Limb (tissue), 2 donors: ENCODE measurements around the gene CLCN4.

Experiments used
- DNase-seq, 2 donors: peaks; one replicate each; pipeline ENCODE4 v3.0.0-alpha.2; 2016; ENCODE audit errors: extremely low spot score in 2 of 2

CLCN4 gene

DNA sequence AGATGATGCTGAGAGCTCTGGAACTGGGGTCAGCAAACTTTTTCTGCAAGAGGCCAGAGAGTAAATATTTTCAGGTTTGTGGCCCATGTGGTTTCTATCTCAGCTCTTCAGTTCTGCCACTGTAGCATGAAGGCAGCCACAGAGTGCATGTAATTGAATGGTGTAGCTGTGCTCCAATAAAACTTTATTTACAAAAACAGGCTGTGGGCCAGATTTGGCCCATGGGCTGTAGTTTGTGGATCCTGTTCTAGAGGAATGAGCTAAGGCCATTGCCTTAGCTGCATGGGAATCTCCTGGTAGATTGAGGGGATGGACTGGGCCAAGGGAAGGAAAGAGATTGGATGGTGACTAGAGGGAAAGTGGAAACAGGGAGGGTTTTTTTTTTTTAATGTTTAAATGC, 36.8 kb downstream of the CLCN4 start:
- DNase-seq, result no peak

DNA sequence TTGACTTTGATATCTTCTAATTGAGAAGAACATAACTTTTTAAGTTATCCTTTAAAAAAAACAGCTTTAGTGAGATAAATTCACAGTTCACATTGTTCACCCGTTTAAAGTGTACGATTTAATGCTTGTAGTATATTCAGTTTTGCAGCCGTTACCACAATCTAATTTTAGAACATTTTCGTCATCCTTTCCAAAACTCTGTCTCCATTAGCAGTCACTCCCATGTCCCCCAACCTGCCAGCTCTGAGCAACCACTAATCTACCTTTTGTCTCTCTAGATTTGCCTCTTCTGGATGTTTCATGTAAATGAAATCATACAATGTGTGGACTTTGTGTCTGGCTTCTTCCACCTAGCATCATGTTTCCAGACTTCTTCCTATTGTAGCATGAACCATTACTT, 38.6 kb downstream of the CLCN4 start:
- DNase-seq, result no peak

DNA sequence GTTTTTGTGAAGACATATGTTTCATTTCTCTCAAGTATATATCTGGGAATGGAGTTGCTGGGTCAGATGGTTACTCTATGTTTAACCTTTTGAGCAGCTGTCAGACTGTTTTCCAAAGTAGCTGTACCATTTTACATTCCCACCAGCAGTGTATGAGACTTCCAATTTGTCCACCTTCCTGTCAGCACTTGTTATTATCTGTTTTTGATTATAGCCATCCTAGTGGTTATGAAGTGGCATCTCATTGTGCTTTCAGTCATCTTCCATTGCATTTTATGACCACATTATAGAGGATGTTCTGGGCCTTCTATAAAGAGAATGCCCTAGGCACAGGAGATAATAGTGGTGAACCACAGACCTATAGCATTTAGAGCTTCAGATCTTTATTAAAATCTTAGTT, 39.2 kb downstream of the CLCN4 start:
- DNase-seq, result no peak

DNA sequence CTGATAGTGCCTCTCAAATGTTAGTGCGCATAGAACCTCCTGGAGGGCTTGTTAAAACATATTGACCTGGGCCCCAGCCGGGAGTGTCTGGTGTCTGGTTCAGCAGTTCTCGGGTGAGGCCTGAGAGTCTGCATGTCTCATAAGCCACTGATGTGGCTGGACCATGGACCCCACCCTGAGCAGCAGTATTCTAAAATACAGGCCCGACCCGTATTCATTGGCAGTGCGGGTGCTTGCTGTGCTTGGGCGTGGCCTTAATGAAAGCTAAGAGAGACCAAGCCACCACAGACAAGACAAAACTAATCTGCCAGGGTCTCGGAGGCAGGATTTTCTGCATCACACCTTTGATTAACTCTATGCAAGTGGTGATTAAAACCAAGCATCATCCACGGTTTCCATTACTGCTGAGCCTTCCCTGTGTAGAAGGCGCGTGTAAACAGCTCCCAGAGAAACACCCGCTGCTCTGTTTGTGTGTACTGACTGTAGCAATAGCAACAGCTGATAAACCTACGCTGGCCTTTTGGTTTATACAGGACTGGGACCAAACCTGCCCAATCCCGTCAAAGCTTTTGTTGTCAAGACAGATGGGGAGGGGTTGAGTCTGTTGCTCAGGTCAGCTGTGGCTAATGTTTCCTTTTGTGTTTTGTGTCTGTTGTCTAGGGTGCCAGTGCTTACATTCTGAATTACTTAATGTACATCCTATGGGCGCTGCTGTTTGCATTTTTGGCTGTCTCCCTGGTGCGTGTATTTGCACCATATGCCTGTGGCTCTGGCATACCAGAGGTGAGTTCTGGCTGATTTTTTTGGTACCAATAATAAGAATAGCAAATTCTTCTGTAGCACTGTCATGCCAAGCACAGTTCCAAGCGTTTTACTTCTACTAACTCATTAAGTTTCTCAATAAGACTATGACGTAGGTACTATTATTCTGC, 40.8 kb downstream of the CLCN4 start:
- no peak for DNase-seq

DNA sequence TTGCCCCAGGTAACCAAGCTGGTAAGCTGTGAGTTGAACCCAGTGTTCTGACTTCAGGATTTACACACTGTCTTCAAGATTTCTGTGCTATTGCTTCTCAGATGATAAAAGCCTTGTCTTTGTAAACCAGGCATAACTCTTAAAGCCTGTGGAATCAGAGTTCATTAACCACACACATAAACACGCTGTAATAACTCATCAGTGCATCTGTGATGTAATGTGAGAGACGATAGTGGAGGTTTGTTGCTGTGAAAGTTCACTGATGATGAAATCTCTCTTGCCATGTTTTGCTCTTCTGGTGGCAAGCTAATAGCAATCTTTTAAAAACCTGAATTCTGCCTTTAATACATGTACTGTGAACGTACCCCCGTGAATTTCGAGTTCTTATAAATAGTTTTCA, 41.5 kb downstream of the CLCN4 start:
- DNase-seq, result no peak

DNA sequence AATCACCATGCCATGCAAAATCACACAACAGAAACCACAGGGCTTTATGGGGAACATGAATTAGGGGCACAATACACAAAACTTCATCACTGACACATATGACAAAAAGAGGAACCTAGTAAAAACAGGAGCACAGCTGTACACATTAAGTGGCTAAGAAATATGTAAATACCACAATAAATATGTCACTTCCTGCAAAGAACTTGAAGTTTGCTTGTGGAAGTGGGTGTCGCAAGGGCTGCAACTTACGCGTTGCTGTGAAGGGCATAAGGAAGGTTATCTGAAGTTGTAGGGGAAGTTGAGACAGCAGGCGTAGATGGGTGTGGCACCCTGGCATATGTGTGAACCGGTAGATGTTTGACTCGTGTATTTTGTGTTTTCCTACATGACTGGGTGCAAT, 42.4 kb downstream of the CLCN4 start:
- no peak for DNase-seq

DNA sequence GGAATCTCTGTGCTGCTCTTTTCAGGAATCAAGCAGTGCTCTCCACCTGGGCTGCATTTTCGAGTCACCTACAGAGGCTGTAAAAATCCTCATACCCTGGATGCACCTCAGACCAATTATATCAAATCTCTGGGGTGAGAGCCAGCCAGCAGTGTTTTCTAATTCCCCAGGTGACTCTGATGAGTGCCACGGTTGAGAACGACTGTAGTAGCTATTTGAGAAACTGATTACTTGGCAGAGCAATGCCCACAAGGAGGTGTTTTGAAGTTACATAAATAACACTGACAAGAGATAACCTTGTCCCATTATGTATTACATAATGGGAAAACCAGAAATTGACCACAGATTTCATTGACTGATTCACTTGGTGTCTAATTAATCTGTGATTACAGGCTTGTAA, 46.8 kb downstream of the CLCN4 start:
- no peak for DNase-seq

DNA sequence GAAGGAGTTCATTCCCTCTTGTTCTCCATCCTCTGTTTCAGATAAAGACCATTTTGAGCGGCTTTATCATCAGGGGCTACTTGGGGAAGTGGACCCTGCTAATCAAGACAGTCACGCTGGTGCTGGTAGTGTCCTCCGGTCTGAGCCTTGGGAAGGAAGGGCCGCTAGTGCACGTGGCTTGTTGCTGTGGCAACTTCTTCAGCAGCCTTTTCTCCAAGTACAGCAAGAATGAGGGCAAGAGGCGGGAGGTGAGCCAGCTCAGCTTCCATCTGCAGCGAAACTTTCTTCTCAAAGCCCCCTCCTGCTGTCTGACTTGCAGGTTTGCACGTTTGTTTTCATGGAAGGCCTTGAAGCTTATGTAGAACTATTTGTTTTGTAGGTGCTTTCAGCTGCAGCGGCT, 49.5 kb downstream of the CLCN4 start:
- DNase-seq, result no peak

DNA sequence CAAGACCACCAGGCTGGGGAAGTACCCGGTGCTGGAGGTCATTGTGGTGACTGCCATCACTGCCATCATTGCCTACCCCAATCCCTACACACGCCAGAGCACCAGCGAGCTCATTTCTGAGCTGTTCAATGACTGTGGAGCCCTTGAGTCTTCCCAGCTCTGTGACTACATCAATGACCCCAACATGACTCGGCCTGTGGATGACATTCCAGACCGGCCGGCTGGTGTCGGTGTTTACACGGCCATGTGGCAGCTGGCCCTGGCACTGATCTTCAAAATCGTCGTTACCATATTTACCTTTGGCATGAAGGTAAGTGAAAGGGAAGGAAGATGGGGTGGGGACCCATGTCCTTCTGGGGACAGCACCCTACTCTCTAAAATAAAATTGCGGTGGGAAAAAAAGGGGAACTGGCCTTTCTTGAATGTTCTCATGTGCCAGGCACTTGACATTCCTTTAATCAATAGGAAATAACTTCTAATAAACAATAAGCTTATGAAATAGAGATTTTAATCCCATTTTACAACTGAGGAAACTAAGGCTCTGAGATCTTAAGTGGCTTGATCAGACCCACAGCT, 51.6 kb downstream of the CLCN4 start:
- DNase-seq, result no peak

DNA sequence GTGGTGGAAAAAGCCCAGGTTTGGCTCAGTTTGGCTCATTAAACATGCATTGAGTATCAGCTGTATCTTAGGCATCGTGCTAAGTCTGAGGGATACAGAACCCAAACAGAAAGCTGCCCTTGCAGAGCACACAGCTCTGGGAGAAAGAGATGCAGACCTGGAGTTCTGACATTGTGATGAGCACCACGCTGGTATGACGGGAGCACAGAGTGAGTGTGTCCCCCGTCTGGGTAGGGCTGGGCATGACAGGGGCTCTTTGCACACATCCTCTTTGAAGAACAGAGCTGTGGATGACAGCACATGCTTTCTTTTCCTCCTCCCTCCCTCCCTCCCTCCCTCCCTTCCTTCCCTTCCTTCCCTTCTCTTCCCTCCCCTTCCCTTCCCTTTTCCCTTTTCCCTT, 52.2 kb downstream of the CLCN4 start:
- no peak for DNase-seq

DNA sequence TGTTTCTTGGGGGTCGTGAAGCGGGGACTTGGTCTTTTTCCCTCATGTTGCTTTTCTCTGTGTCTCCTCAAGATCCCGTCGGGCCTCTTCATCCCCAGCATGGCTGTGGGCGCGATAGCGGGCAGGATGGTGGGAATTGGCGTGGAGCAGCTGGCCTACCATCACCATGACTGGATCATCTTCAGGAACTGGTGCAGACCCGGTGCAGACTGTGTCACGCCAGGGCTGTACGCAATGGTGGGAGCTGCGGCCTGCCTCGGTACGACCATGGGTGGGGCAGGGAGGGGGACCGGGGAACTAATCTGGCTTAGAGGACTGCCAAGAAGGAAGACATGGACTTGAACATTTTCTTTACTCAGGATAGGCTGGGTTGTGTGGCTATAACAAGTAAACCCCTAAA, 55.6 kb downstream of the CLCN4 start:
- no peak for DNase-seq

DNA sequence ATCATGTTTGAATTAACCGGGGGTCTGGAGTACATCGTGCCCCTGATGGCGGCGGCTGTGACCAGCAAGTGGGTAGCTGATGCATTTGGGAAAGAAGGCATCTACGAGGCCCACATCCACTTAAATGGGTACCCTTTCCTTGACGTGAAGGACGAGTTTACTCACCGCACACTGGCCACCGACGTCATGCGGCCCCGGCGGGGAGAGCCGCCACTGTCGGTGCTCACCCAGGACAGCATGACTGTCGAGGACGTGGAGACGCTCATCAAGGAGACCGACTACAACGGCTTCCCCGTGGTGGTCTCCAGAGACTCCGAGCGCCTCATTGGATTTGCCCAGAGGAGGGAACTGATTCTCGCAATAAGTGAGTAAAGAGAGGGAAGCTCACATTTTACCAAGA, 56.9 kb downstream of the CLCN4 start:
- DNase-seq, result no peak

DNA sequence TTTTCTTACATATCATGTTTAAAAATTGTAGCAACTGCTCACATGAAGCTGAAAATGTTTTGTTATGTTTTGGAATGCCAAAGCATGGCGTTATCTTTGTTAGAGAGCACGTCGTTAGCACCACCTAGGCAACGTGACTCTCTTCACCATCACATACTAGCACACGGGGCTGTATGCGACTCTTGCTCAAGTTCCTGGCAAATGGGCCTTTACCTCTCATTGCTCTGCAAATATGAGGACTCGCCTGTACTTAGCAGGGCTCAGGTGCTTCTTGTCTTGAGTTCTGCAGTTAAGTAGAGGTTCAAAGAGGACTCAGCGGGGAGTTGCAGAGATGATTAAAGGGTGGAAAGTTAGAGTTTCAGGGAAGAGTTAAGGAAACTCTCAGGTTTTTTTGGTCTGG, 59.4 kb downstream of the CLCN4 start:
- no peak for DNase-seq

DNA sequence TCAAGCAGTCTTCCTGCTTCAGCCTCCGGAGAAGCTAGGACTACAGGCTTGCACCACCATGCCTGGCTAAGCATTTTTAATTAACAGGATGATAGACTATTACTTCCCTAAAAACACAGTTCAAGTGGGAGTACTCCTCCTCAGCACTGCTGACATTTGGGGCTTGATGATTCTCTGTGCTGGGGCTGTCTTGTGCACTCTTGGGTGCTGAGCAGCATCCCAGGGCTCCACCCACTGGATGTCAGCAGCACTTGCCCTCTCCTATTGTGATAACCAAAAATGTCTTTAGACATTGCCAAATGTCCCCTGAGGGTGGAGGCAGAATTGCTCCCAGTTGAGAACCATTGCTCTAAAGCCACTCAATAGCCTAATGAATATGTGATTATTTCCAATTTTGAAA, 60.4 kb downstream of the CLCN4 start:
- no peak for DNase-seq

DNA sequence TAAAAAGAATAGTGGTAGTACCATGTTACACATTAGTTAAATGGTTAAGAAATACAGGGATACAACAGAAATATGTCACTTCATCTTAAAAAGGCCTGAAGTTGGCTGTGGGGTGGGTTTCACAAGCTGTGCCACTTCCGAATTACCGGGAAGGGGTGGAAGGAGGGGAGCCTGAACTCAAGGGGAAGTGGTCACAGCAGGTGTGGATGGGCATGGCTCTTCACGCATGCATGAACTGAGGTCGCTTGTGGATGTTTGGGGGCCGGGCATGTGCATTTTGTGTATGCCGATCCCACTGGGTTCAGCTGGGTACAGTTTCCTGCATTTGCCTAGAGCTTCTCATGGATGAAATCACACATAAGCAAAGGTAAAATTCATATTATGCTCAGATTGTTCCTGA, 64.9 kb downstream of the CLCN4 start:
- DNase-seq, result no peak

DNA sequence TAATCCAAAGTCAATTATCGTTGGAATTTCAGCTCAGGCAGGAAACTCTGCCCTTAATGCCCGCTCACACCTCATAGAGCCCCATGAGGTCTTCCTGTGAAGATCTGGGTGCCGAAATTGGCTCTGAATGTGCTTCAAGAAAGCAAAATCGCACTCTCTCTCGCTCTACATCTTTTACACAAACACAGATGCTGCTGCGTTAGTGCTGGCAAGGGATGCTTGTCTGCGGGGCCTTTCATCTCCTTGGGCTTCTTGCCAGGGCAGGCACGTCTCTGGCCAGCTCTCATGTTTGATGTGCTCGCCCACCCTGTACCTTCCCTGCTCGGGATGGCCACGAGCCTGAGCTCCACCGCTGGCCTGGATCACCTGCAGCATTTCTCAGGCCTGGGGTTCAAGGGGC, 66.5 kb downstream of the CLCN4 start:
- no peak for DNase-seq

DNA sequence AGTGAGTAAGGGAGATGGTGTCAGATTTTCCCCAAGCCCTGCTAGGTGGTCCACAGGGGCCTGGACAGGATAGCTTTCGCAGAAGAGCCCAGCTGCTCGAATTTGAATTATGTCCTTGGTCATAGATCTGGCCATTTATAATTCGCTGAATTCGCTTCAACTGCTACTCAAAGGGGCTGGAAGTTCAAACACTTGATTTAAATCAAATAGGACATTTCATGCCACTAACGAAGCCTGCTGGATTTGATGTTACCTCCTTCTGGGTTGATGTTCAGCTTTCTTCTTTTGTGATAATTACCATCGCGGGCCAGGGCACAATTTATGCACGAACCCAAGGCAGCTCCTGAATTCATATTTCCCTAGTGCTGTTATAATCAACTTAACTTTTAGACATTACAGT, 67.0 kb downstream of the CLCN4 start:
- no peak for DNase-seq

DNA sequence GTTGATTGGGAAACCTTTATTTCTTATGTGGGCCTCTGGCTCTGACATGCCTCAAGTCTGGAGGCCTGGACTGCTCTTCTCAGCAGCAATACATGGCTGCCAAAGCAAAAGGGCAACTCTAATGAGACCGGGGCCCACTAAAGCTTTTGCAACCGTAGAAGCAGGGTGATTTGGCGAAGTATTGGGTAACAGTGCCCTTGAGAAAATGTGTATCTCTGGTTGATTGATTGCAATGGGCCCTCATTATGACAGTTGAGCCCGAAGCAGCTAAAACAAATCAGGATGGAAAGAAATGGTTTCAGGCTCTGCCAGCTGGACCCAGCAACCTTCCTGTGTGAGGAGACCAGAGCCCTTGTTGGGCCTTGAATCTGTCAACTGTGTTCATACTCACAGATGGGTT, 73.4 kb downstream of the CLCN4 start:
- no peak for DNase-seq

DNA sequence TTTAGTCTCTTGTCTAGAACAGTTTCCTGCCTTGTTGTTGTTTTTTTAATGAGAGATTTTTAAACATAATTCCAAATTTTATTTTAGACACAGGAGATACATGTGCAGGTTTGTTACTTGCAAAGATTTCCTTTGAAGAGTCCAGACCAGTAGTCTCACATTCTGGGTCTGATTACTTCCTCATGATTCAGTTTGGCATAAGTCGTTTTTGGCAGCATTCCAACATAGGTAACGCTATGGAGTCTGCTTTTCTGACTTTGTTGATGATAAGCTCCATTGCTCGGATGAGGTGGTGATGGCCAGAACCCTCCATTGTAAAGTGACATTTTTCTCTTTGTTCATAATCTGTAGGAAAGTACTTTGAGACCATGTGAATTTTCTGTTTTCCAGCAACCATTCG, 74.7 kb downstream of the CLCN4 start:
- DNase-seq, result no peak

DNA sequence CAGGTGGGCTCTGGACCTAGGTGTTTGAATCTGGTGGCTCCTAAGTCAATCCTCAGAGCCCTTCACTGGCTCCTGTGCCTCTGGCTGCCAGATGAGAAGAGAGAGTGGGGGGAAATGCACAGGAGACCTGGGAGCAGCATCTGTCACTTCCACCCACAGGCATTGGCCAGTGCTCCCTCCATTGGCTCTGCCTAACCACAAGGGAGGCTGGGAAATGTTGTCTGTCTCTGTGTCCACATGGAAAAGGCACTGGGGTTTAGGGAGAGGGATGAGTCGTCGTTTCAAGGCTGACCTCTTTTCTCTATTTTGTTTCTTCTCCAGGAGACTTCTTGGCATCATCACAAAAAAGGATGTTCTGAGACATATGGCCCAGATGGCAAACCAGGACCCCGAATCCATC, 76.4 kb downstream of the CLCN4 start:
- no peak for DNase-seq

DNA sequence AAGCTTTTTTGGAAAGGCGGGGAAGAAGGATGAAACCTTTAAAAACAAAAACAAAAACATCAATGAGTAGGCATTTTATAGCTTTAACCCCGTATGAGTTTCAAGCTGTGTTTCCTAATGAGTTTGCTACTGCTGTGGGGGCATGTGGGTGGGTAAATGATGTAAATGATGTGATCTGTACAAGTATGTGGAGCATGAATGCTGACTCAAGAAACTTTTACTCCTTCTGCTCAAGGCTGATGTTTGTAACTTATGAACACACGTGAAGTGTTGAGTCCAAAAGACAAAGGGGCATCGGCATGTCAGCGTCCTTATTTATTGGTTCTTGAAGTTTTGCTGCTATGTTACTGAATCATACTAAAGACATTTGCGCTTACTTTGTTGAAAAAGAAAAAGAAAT, 76.9 kb downstream of the CLCN4 start:
- no peak for DNase-seq

DNA sequence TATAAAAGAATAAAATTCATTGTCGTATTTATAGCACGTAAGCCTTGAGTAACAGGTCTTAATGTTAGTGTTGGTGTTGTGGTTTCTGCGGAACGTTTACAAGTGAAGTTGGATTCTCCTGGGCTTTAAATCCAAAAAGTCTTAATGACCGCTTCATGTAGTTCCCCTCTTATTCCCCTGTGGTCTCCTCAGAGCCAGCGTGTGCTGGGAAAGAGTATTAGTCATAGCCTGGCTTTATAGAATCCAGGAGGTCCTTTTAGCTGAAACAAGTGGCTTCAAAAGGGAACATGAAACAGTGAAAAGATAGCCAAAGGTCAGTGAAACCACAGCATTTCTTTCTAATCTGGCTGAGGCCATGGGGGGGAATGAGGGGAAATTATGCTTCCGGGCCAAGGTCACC, 79.1 kb downstream of the CLCN4 start:
- DNase-seq, result no peak

DNA sequence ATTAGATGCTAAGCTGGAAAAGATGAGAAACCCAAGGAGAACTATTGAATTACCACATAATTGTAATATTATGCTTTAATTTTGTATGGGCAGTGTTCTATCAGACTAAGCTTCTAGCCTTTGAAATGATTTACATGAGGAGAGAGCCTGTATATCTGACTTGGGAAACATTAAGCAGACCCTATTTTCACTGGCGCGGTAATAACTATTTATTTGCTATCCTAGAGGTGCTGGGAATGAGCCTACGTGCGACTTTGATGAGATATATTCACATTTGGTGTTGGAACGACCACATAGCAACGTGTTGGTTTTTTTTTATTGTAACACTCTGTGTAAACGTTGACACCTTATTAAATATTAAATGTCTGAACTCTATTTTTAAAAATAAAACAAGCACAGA, 80.5 kb downstream of the CLCN4 start:
- DNase-seq, result no peak
